ENCODE measurements around the gene SHISAL1.
"Not testable (repeated sequence)": the region's sequence is repeated elsewhere in the genome, so short reads cannot be mapped to it uniquely, and the experiment has no call there.

The SHISAL1 gene

GRCh38 chr22:44328326-44328725, 15.6 kb upstream of the SHISAL1 start:
- DNase-seq (ENCODE audit: low spot score) = no peak

GRCh38 chr22:44326491-44326885, 13.7 kb upstream of the SHISAL1 start:
- no peak for DNase-seq (ENCODE audit: low spot score)

DNA sequence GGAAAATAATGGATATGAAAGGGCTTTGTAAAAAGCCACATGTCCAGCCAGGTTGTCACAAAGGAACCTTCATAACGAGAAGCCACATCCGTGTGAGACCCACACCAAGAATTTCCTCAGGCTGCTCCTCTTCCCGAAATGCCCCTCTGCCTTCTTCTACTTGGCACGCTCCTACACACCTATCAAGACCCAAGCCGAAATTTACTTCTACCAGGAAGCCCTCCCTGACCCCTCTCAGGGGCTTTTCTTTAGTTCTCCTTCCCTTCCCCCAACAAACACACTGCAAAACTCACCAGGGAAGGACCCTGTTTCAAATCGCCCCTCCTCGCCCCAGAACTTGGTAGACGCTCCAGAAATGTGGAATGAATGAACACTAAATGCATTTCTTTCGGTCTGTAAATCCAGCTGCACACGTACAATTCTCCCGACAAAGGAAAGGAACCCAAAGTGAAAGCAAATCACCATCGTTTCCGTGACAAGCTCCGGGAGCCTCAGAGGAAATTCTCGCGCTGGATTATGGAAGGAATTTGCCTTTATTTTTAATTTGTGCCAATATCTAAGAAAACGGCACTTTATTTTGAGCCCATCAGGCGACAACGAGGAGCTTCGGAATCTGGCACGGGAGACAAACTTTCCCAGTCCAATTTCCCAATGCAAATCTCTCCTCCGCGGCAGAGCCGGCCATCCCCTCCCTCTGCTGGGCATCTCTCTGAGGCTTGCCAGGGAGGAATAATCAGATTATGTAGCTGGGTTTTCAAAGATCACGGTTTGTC, 13.2 kb upstream of the SHISAL1 start:
- no peak for DNase-seq (ENCODE audit: low spot score)

DNA sequence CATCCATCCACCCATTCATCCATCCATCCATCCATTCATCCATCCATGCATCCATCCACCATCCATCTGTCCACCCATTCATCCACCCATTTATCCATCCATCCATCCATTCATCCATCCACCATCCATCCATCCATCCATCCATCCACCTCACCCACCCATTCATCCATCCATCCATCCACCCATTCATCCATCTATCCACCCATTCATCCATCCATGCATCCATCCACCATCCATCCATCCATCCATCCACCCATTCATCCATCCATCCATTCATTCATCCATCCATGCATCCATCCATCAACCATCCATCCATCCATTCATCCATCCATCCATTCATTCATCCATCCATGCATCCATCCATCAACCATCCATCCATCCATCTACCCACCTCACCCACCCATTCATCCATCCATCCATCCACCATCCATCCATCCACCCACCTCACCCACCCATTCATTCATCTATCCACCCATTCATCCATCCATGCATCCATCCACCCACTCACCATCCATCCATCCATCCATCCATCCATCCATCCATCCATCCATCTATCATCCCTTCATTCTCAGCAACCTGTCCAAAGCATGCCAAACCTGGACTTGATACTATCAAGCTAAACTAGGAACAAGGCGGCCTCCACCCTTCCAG, 10.5 kb upstream of the SHISAL1 start:
- DNase-seq (ENCODE audit: low spot score) = not testable (repeated sequence)

DNA sequence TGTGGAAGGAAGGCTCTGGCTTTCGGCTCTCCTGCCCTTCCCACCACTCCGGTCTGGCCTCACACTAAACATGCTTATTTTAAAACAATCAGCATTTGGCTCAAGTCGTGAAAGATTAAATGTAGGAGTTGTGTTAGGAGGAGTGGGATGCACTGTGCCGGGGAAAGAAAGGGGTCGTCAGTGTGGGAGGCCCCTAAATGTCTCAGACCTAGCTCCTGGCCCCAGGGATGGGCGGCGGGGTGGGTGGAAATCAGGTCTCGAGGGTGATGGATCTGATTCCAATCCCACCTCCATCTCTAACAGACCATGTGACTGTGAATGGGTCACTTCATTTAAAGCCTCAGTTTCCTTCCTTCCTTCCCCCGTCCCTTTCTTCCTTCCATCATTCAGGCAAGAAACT, 6.9 kb upstream of the SHISAL1 start:
- no peak for DNase-seq (ENCODE audit: low spot score)

- DNase-seq (ENCODE audit: low spot score) = no peak
These were observed 6.0 kb upstream of the SHISAL1 start for GRCh38 chr22:44318751-44319150.

DNA sequence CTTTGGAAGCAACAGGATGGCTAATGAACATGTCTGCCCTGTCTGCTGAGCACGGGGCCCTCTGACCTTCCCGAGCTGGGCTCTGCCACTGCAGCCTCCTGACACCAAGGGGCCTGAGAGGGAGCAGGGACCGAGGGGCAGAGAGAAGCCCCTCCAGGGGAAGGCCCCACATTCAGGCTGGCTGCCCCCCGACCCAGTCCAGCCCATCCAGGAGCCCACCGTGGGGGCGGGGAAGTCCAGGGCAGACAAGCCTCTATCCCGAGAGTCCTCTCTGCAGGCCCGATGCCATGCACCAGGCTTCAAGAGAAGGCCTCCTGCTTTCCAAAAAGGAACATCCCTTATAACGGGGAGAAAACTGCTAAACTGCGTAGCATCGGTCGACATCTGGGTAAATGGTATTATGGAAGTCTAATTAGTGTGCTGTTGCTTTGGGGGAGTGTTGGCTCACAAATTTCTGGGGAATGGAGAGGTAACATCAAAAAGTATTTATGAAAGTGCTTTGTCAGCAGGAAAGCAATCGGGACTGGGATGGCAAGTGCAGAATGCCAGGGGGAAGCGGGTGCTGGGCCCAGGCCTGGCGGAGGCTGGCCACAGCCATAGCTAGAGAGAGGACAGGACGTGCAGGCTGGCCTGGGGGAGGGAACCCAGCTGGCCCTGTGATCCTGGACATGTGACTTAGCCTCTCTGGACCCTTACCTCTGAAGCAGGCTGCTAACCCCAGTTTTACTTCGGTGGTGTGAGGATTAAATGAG, 5.3 kb upstream of the SHISAL1 start:
- no peak for DNase-seq (ENCODE audit: low spot score)

DNA sequence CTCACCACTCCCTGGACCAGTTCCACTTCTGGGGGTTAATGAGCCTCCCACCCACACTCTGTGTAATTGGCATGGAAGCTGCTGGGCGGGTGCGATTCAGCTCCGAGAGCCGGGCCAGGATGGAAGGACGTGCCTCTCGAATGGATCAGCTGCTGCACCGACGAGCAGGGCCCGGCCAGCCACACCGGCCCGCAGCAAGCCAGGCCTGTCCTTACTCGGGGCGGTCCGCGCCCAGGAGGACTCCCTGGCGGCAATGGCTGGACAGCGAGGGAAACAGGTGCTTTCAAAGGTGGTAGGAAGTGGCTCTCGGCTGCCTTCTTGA, 4.3 kb upstream of the SHISAL1 start:
- DNase-seq (ENCODE audit: low spot score) = no peak

- no peak for DNase-seq (ENCODE audit: low spot score)
These were observed 3.8 kb upstream of the SHISAL1 start for GRCh38 chr22:44316393-44317122.

DNA sequence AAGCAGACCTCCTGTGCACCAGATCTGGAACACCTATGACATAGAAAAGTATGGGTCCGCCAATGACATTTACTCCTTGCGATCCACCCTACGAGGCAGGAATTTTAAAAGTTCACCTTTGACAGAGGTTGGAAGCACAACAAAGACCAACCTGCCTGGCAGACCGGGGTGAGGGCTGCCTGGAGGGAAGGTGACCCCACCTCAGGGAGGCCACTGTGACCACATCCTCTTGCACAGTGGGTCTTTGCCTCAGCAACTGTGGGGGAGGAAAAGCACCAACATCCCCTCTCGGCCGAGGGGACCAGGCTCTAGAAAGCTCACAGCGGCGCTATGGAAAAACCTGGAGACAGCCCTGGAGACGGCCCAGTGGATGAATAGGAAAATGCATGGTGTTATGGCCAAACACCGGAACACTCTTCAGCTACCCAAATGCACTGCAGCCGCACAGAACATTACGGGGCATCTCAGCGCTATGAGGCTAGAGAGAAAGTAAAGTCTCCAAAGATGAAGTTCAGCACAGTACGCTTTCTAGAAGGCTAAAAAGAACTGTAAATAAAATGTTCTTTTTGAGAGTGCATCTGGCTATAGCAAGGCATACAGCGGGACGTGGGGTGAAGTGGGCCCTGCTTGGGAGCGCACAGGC, 1.8 kb upstream of the SHISAL1 start:
- DNase-seq (ENCODE audit: low spot score) = no peak

GRCh38 chr22:44313385-44314006, 745 bp upstream of the SHISAL1 start:
- DNase-seq (ENCODE audit: low spot score) = no peak

DNA sequence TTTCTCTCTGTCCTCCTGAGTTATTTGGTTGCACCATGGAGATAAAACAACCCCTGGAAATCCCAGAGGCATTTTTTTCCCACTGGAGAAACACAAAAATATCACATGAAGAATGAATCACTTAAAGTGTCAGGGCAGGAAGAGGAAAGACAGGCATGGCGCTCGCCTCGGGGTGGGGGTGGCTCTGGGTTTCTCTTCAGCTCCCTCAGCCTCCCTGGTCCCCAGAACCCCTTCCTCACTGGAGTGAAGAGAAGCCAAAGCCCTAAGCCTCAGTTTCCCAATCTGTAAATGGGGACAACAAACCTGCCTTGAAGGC, 938 bp downstream of the SHISAL1 start:
- DNase-seq (ENCODE audit: low spot score) = no peak

- DNase-seq (ENCODE audit: low spot score) = no peak
These were observed 1.5 kb downstream of the SHISAL1 start for GRCh38 chr22:44311104-44311854.

DNA sequence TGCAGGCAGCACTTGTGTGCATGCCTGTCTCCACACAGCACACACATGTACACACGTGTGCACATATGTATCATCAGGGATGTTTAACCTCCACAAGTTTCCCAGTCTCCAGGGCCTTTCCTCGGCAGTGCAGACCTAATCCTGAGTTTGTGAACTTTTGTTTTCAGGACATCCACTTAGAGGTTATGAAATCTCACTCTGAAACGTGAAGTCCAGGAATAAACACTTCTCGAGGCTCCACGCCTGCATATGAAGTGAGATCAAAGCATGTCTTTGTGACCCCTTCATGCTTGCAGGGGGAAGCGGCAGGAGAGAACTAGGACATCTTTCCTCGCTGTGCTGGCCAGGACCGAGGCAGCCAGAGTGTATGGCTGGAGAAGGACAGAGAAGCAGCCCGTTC, 3.1 kb downstream of the SHISAL1 start:
- no peak for DNase-seq (ENCODE audit: low spot score)

DNA sequence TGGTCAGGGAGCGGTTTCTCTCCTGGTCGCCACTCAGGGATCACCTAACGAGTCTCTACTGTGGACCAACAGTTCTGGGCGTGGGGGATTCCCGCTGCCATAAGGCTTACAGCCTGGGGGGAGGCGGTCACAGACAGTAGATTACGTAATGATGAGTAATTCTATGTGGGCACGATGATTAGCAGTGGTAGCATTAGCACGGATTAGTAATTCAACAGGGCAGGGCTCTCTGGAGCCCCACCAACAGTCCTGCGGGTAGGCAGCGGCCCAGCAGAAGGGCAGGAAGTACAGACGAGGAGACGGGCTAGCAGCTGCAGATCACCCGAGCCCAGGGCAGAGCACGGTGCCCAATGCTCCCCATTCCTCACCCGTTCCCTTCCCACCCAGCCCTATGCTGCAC, 3.6 kb downstream of the SHISAL1 start:
- no peak for DNase-seq (ENCODE audit: low spot score)

GRCh38 chr22:44307509-44308169, 5.1 kb downstream of the SHISAL1 start:
- no peak for DNase-seq (ENCODE audit: low spot score)

- DNase-seq (ENCODE audit: low spot score) = no peak
These were observed 6.9 kb downstream of the SHISAL1 start for GRCh38 chr22:44305888-44306287.

- no peak for DNase-seq (ENCODE audit: low spot score)
These were observed 7.3 kb downstream of the SHISAL1 start for GRCh38 chr22:44305455-44305854.

DNA sequence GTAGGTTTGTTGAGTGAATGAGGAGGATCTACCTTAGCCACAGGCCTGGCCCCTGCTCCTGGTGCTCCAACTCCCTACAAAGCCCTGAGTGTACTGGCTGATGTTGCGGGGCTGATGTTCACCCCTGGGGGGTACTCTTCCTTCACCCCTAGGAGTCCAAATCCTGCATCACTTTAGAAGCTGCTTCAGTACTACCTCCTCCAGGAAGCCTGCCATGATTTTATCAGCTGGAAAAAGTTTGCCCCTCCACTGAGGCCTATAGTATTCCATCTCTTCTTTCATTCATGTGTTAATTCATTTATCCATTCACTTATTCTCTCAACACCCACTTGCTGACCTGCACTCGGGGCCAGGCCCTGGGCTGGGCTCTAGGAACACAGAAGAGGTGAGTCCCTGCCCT, 7.8 kb downstream of the SHISAL1 start:
- DNase-seq (ENCODE audit: low spot score) = no peak

GRCh38 chr22:44304354-44304753, 8.4 kb downstream of the SHISAL1 start:
- no peak for DNase-seq (ENCODE audit: low spot score)

GRCh38 chr22:44302363-44302762, 10.4 kb downstream of the SHISAL1 start:
- not testable (repeated sequence) for DNase-seq (ENCODE audit: low spot score)

Data from activated CD4-positive, alpha-beta T cell treated with anti-CD3 and anti-CD28 coated beads, Interleukin-2, Interleukin-4, amounts not matched to agents 100 ng/mL and 50 ng/mL, durations not matched to agents 16 hours and 8 hours (primary cell).